ENCODE measurements around the gene WDR17.

The WDR17 gene

GRCh38 chr4:176099314-176099713 lies 33.7 kb downstream of the WDR17 start:
- DNase-seq (ENCODE audit: low read depth): no peak

- DNase-seq (ENCODE audit: low read depth): no peak
Measured at GRCh38 chr4:176102414-176103063, 36.9 kb downstream of the WDR17 start.

- DNase-seq (ENCODE audit: low read depth): no peak
Measured at GRCh38 chr4:176107695-176108094, 42.1 kb downstream of the WDR17 start.

- DNase-seq (ENCODE audit: low read depth): no peak
Measured at GRCh38 chr4:176123710-176124407, 58.2 kb downstream of the WDR17 start.

GRCh38 chr4:176125063-176125462 lies 59.4 kb downstream of the WDR17 start:
- no peak for DNase-seq (ENCODE audit: low read depth)

- no peak for DNase-seq (ENCODE audit: low read depth)
Measured at GRCh38 chr4:176134670-176135069, 69.0 kb downstream of the WDR17 start.

GRCh38 chr4:176137631-176138030 lies 72.0 kb downstream of the WDR17 start:
- no peak for DNase-seq (ENCODE audit: low read depth)

- no peak for DNase-seq (ENCODE audit: low read depth)
Measured at GRCh38 chr4:176139518-176139917, 73.9 kb downstream of the WDR17 start.

GRCh38 chr4:176142253-176142652 lies 76.6 kb downstream of the WDR17 start:
- DNase-seq (ENCODE audit: low read depth): no peak

GRCh38 chr4:176149680-176150355 lies 84.2 kb downstream of the WDR17 start:
- no peak for DNase-seq (ENCODE audit: low read depth)

- no peak for DNase-seq (ENCODE audit: low read depth)
Measured at GRCh38 chr4:176150356-176150682, 84.7 kb downstream of the WDR17 start.

- no peak for DNase-seq (ENCODE audit: low read depth)
Measured at GRCh38 chr4:176150704-176151103, 85.1 kb downstream of the WDR17 start.

GRCh38 chr4:176153124-176153523 lies 87.5 kb downstream of the WDR17 start:
- no peak for DNase-seq (ENCODE audit: low read depth)

GRCh38 chr4:176156656-176157055 lies 91.0 kb downstream of the WDR17 start:
- no peak for DNase-seq (ENCODE audit: low read depth)

GRCh38 chr4:176163041-176163440 lies 97.4 kb downstream of the WDR17 start:
- no peak for DNase-seq (ENCODE audit: low read depth)

GRCh38 chr4:176185051-176185450 lies 119.4 kb downstream of the WDR17 start:
- DNase-seq (ENCODE audit: low read depth): no peak

- DNase-seq (ENCODE audit: low read depth): no peak
Measured at GRCh38 chr4:176186067-176186466, 120.4 kb downstream of the WDR17 start.

- DNase-seq (ENCODE audit: low read depth): no peak
Measured at GRCh38 chr4:176186671-176187395, 121.2 kb downstream of the WDR17 start.

- no peak for DNase-seq (ENCODE audit: low read depth)
Measured at GRCh38 chr4:176187624-176188023, 122.0 kb downstream of the WDR17 start.

- no peak for DNase-seq (ENCODE audit: low read depth)
Measured at GRCh38 chr4:176188654-176189053, 123.0 kb downstream of the WDR17 start.

- DNase-seq (ENCODE audit: low read depth): no peak
Measured at GRCh38 chr4:176189891-176190795, 124.5 kb downstream of the WDR17 start.

GRCh38 chr4:176191974-176192373 lies 126.3 kb downstream of the WDR17 start:
- no peak for DNase-seq (ENCODE audit: low read depth)

All from activated T-helper 9 cell treated with anti-CD3 and anti-CD28 coated beads, Interleukin-2, amount 50 U/mL, for 16 hours (primary cell).